GM11168 (cell line): Measurements from ENCODE around the gene NAT10.
"Not testable (repeated sequence)": the region's sequence is repeated elsewhere in the genome, so short reads cannot be mapped to it uniquely, and the experiment has no call there.

Experiments
- in situ Hi-C: fragments of 300-500 bp; cut with MboI; formaldehyde crosslinking; loops from one replicate; pipeline ENCODE4 v1.12.0; 2022; ENCODE audit warnings: low sequenced_read_pairs; ENCODE audit not compliant: unreplicated experiment

NAT10 gene

GRCh38 chr11:34105079-34105956, at the start of gene NAT10:
NAT10 (plus strand) TSS chr11:34105629; CDS start chr11:34108226, 2,597 bp downstream.
- in situ Hi-C loops = no loop called here

DNA sequence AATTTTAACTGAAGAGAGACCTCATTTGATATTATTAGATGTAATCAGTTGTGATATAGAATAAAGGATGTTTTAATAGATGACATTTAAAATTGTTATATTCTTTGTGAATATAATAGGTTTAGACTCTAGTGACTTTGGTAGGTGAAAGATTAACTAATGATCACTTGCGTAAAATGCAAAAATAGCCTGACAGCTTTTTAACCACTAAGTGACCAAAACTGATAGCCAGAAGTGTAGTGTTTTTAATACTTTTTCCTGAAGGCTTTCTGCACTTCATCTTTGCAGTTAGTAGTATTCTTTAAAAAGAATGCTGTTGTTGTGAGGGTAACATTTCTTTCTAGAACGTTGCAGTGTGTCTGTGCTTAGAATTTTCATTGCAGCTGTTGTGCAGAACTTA, 48.8 kb upstream of the NAT10 start:
- in situ Hi-C loops = no loop called here

DNA sequence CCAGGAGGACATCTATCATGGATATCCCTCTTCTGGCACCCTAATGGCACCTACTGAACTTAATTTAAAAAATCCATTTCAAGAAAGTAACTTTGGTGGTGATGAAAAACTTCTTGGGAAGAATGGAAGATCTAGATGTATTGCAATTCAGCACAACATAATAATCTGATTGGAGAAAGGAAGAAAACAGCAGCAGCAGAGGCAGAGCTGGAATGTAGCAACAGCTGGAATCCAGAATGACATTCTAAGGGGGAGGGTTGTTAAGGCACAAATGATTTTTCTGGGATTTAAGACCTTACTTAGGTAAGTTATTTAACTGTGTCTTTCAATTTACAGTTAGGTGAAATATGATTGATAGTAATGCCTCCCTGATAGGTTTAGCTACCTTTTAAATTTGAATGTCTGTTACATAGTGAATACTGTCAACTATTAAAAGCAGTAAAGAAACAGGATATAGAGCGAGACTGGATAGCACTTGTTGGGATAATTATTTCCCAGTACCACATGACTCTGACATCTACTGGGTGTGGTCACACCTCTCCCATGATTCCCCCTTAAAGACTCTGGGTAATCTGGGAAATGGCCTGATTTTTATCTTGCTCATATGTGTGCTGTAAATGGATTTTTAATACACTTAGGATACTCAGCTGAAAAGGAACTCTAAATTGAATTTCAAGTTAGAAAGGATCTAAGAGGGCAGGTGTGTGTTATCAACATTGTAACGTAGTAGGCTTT, 42.2 kb upstream of the NAT10 start:
- in situ Hi-C loops = no loop called here

GRCh38 chr11:34064291-34064690, 41.1 kb upstream of the NAT10 start:
- in situ Hi-C loops = no loop called here

DNA sequence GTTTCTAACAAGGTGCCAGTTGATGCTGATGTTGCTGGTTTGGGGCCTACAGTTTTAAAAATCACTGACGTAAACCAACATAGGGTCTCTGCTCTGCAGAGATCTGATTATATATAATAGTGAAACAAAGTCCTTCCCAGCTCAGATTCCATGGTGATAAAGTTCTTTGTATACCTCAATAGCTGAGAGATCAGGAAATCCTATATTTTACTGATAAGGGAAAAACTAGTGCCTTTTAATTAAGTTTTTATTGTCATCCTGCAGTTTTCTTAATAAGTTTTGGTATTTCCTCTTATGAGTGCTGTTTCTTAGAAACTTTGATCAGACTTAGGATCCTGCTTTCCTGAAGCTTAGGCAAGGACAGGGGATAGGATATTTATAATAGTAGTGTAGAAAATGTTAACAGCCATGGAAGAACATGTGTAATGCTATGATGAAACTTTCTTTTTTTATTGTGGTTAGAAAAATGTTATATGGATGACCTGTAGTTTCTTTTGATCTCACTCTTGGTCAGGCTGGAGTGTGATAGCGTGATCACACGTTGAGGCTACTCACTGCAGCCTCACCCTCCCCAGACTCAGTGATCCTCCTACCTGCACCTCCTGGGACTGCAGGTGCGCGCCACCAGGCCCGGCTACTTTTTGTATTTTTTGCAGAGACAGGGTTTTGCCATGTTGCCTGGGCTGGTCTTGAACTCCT, 39.8 kb upstream of the NAT10 start:
- in situ Hi-C loops = no loop called here

- in situ Hi-C loops = not testable (repeated sequence)
Measured at GRCh38 chr11:34066766-34067165, 38.7 kb upstream of the NAT10 start.

DNA sequence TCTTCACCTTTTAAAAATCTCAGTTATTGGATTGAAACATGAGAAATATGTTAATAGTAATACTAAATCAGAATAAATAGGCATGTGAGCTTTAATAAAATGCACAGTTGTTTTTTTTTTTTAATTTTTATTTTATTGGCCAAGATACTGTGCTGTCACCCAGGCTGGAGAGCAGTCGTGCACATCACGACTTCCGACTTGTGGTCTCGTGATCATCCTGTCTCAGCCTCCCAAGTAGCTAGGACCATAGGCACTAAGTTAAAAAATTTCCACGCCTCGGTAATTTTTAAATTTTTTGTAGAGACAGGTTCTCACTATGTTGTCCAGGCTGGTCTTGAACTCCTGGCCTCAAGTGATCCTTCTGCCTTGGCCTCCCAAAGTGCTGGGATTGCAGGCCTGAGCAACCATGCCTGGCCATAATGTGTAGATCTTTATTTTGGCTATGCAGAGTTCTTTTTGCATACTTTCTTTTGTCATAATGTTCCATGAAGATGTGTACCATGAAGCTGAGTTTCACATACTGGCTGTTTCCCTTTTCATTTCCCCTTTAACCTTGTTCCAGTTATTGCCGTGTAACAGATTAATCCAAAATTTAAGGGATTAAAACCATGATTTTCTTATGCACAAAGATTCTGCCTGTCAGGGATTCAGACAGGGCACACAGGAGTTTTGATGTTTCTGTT, 37.9 kb upstream of the NAT10 start:
- in situ Hi-C loops = no loop called here

- in situ Hi-C loops = no loop called here
Measured at GRCh38 chr11:34068111-34068510, 37.3 kb upstream of the NAT10 start.

- in situ Hi-C loops = not testable (repeated sequence)
Measured at GRCh38 chr11:34071306-34071705, 34.1 kb upstream of the NAT10 start.

DNA sequence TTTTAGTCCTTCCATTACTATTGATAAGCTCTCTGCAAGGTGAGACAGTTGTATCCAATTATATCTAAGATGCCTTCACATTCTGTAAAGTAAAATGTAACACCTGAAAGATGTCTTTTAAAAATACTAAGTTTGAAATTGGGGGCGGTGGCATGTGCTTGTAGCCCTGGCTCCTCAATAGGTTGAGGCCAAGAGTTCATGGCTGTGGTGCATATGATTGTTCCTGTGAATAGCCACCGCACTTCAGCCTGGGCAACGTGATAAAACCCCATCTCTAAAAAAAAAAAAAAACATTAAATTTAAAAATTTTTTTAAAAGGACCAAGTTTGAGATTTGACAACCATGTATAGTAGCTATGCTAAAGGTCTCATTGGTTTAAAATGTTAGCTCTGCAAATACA, 33.4 kb upstream of the NAT10 start:
- in situ Hi-C loops = no loop called here

GRCh38 chr11:34072832-34073231, 32.6 kb upstream of the NAT10 start:
- in situ Hi-C loops = no loop called here

- in situ Hi-C loops = no loop called here
Measured at GRCh38 chr11:34074391-34074790, 31.0 kb upstream of the NAT10 start.

DNA sequence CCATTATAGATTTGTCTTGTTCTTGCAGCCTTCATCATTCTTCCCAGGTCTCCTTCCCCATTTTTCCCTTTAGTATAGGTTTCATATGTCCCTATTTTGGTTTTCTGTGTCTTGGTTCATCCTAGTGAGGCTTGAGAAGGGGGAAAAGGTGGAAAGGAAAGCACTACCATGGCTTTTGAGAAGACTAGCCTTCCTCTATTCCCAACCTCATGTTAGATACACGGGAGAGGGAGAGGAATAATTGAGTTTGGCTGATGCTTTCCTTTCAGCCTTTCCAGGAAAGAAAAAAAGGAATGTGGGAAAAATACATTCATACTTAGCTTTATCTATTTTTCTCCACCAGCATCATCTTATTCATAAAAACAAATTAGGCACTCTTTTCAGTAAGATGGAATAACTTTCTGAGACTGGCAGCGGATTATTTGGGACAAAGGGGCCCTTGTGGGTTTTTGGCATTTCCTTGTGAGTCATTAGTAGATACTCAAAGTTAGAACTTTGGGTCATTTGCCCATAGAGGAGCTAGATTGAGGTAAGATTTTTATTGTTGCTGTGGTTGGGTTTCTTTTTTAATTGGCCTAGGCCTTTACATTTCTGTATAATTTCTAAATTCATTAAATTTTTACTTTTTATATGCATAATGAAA, 30.1 kb upstream of the NAT10 start:
- in situ Hi-C loops = no loop called here

DNA sequence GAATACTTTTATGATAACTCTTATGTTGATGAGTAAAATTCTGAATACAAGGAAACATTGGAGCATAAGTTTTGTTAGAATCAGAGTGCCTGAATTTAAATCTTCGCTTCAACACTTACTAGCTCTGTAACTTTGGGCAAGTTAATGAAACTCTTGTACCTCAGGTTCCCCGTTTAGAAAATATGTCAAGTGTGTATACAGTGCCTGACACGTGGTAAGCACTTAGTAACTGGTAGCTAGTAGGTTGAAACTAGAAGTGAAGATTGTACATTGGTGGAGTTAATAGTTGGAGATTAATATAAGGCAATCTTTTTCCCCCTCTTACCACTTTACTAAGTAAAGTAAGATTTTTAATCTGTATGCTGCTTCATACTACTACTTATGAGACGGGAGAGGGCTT, 24.8 kb upstream of the NAT10 start:
- in situ Hi-C loops = no loop called here

GRCh38 chr11:34084637-34085036, 20.8 kb upstream of the NAT10 start:
- in situ Hi-C loops = no loop called here

DNA sequence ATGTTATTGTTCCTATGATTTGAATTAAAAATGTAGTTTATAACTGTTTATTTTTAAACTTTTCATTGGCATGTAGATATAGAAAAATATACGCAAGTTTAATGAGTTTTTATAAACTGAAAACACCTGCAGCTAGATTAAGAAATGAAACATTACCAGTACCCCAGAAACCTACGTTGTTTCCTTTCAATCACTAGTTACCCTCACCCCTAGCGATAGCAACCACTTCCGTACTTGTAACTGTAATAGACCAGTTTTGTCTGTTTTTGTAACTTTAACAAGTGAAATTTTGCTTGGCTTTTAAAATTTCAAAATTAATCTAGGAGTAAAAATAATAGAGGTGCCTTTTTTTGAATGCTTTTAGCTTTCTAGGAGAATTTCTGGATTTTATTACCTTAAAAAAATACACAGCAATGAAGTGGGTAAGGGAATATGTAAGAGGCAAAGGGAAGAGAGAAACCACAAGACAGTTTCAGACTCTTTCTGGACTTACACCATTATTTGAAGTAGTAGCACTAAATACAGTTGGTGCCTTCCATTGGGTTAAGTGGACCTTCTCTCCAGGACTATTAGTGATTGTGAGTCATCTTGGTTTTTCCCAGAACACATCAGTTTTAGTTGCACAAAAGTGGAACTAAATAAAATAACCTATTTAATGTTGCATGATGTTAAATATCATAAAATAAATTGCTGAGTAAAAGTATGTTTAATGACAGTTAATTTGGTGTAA, 18.7 kb upstream of the NAT10 start:
- in situ Hi-C loops = no loop called here

DNA sequence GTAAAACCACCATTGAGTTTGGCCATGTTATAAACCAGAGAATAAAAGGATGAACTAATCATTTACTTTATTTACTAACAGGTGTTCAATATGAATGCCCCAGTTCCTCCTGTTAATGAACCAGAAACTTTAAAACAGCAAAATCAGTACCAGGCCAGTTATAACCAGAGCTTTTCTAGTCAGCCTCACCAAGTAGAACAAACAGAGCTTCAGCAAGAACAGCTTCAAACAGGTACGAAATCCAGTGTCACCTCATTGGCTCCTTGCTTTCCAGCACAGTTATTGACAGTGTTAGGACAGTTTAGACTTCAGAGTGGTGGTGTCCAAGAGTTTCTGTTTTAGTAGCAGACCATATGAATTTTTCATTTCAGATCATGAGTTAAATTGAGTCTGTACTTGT, 13.6 kb upstream of the NAT10 start:
- in situ Hi-C loops = no loop called here

DNA sequence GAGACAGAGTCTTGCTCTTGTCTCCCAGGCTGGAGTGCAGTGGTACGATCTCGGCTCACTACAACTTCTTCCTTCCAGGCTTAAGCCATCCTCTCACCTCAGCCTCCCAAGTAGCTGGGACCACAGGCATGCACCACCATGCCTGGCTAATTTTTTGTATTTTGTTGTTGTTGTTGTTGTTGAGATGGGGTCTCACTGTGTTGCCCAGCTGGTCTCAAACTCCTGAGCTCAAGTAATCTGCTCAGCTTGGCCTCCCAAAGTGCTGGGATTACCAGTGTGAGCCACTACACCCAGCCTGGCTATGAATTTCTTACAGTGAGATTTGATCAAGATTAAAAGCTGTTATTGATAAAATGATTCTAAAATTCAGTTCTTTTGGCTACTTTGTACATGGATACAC, 10.5 kb upstream of the NAT10 start:
- in situ Hi-C loops = not testable (repeated sequence)

DNA sequence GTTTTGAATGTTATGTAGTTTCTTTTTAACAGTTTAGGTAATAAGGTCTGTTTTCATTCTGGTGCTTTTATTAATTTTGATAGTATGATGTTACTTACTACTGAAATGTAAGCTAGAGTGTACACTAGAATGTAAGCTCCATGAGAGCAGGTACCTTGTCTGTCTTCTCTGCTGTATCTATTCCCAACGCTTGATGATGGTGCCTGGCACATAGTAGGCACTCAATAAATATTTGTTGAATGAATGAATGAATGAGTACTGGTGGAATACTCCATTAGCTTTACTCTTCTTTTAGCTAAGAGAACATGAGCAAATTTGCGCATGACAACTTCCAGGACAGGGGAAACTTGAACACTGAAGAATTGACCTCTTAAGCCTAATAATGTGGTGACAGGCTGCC, 6.6 kb upstream of the NAT10 start:
- in situ Hi-C loops = no loop called here
